ENCODE measurements around the gene POU6F2.

POU6F2 gene

GRCh38 chr7:39353615-39354376 is 376.1 kb downstream of the POU6F2 start (continued):
- peak; percentile 76; the same call in 1 of the 2 replicates for TF ChIP-seq ZNF558 (tag by site-specific recombination; IDR thresholded peaks at IDR 0.05)
- TF ChIP-seq PRDM4 (tag by site-specific recombination; IDR thresholded peaks at IDR 0.05), result peak; percentile 37; the same call in 1 of the 2 replicates
- TF ChIP-seq ZNF416 (tag by site-specific recombination; IDR thresholded peaks at IDR 0.05), result no peak
- TF ChIP-seq ZNF529 (tag by site-specific recombination; IDR thresholded peaks at IDR 0.05; ENCODE audit: insufficient replicate concordance), result no peak
- TF ChIP-seq ZNF777 (tag by site-specific recombination; IDR thresholded peaks at IDR 0.05; ENCODE audit: borderline replicate concordance), result no peak
- no peak for TF ChIP-seq ZNF16 (tag by site-specific recombination; IDR thresholded peaks at IDR 0.05; ENCODE audit: low read depth)
- TF ChIP-seq GLI4 (tag by site-specific recombination; IDR thresholded peaks at IDR 0.05), result no peak
- TF ChIP-seq ZNF184 (tag by site-specific recombination; IDR thresholded peaks at IDR 0.05), result peak; percentile 61
- TF ChIP-seq ZNF18 (tag by site-specific recombination; IDR thresholded peaks at IDR 0.05), result peak; percentile 96
- 0 out of 2 replicates have a peak, but pooled peaks have one; percentile 52 for TF ChIP-seq ZNF639 (tag by site-specific recombination; IDR thresholded peaks at IDR 0.05)
- peak; percentile 45; the same call in 1 of the 2 replicates for TF ChIP-seq ZBTB44 (tag by site-specific recombination; IDR thresholded peaks at IDR 0.05)
- no peak for TF ChIP-seq CTCF (tag by site-specific recombination; IDR thresholded peaks at IDR 0.05)
- no peak for TF ChIP-seq ZNF707 (tag by site-specific recombination; IDR thresholded peaks at IDR 0.05)
- no peak for TF ChIP-seq PBX3 (CRISPR knock-in tag; IDR thresholded peaks at IDR 0.05)
- no peak for TF ChIP-seq ZNF596 (tag by site-specific recombination; IDR thresholded peaks at IDR 0.05)
- no peak for TF ChIP-seq ZSCAN16 (tag by site-specific recombination; IDR thresholded peaks at IDR 0.05)
- TF ChIP-seq ZNF560 (tag by site-specific recombination; IDR thresholded peaks at IDR 0.05; ENCODE audit: borderline replicate concordance), result no peak
- no peak for TF ChIP-seq ZNF544 (tag by site-specific recombination; IDR thresholded peaks at IDR 0.05)
- no peak for TF ChIP-seq ZNF626 (tag by site-specific recombination; IDR thresholded peaks at IDR 0.05)
- TF ChIP-seq SCRT1 (tag by site-specific recombination; IDR thresholded peaks at IDR 0.05; ENCODE audit: borderline replicate concordance), result no peak
- TF ChIP-seq ZSCAN23 (tag by site-specific recombination; IDR thresholded peaks at IDR 0.05), result no peak
- TF ChIP-seq TRIM28 (IDR thresholded peaks at IDR 0.05; ENCODE audit: borderline replicate concordance, low read length), result peak; percentile 59; the same call in 1 of the 2 replicates
- TF ChIP-seq ZNF366 (tag by site-specific recombination; conservative IDR thresholded peaks at IDR 0.05), result 0 out of 2 replicates have a peak, but pooled peaks have one; percentile 28
- peak; percentile 49; the same call in 1 of the 2 replicates for TF ChIP-seq ZNF692 (tag by site-specific recombination; IDR thresholded peaks at IDR 0.05)
- TF ChIP-seq YY1 (tag by site-specific recombination; IDR thresholded peaks at IDR 0.05), result no peak
- peak; percentile 67; the same call in 1 of the 2 replicates for TF ChIP-seq ZNF488 (tag by site-specific recombination; IDR thresholded peaks at IDR 0.05)
- no peak for TF ChIP-seq ZNF175 (tag by site-specific recombination; IDR thresholded peaks at IDR 0.05)

All from HEK293 (cell line).